HepG2 (cell line): Measurements from ENCODE around the gene ADGRD1.

Experiments
- ATF4 ChIP-seq, 2 experiments: fragments of 450-650 bp in 1 of 2; sonication (generic) in 1 of 2; formaldehyde crosslinking; IDR thresholded peaks; 2 replicates each; pipeline versions ENCODE4 v1.5.0 to v1.8.0; 2020 to 2022; ENCODE audit warnings: mild to moderate bottlenecking in 1 of 2, missing genetic modification reagents in 1 of 2
- CEBPB ChIP-seq: IDR thresholded peaks from 2 replicates; pipeline ENCODE4 v1.6.1; 2011; ENCODE audit warnings: low read depth, low read length, improper control_type of control experiment, borderline replicate concordance
- ESRRA ChIP-seq: sonication (generic); formaldehyde crosslinking; IDR thresholded peaks from 2 replicates; pipeline ENCODE4 v1.5.1; 2020; ENCODE audit warnings: mild to moderate bottlenecking, low read depth, missing genetic modification reagents
- FOXP4 ChIP-seq: sonication (generic); formaldehyde crosslinking; IDR thresholded peaks from 2 replicates; pipeline ENCODE4 v1.4.0; 2020; ENCODE audit warnings: missing genetic modification reagents
- GLI4 ChIP-seq: sonication (generic); formaldehyde crosslinking; IDR thresholded peaks from 2 replicates; pipeline ENCODE4 v1.5.1; 2020; ENCODE audit warnings: missing genetic modification reagents, mild to moderate bottlenecking, moderate library complexity, borderline replicate concordance
- NFYB ChIP-seq: sonication (generic); formaldehyde crosslinking; IDR thresholded peaks from 2 replicates; pipeline ENCODE4 v1.4.0; 2020; ENCODE audit warnings: missing genetic modification reagents
- PATZ1 ChIP-seq: sonication (generic); formaldehyde crosslinking; IDR thresholded peaks from 2 replicates; pipeline ENCODE4 v1.4.0; 2020; ENCODE audit warnings: missing genetic modification reagents
- PRPF4 ChIP-seq: fragments of 200-400 bp; formaldehyde crosslinking; IDR thresholded peaks from 2 replicates; pipeline ENCODE4 v1.6.1; 2016; ENCODE audit warnings: low read length, low read depth; ENCODE audit not compliant: poor library complexity, severe bottlenecking
- RXRB ChIP-seq: IDR thresholded peaks from 2 replicates; pipeline ENCODE4 v1.6.1; 2016; ENCODE audit warnings: borderline replicate concordance, missing genetic modification reagents, missing compliant biosample characterization
- SMARCC2 ChIP-seq: fragments of 450-650 bp; IDR thresholded peaks from 2 replicates; pipeline ENCODE4 v1.6.1; 2017; ENCODE audit warnings: antibody characterized with exemption, mild to moderate bottlenecking
- TFE3 ChIP-seq: IDR thresholded peaks from 2 replicates; pipeline ENCODE4 v1.6.1; 2016
- ZBTB8A ChIP-seq: sonication (generic); formaldehyde crosslinking; IDR thresholded peaks from 2 replicates; pipeline ENCODE4 v1.4.0; 2020; ENCODE audit warnings: mild to moderate bottlenecking, low read depth, missing genetic modification reagents, borderline replicate concordance
- ZNF251 ChIP-seq: sonication (generic); formaldehyde crosslinking; IDR thresholded peaks from 2 replicates; pipeline ENCODE4 v1.9.0; 2021; ENCODE audit warnings: mild to moderate bottlenecking, missing genetic modification reagents
- ZNF460 ChIP-seq: sonication (generic); formaldehyde crosslinking; IDR thresholded peaks from 2 replicates; pipeline ENCODE4 v1.5.1; 2020; ENCODE audit warnings: missing genetic modification reagents, mild to moderate bottlenecking, borderline replicate concordance

- no peak for TF ChIP-seq TFE3 (CRISPR knock-in tag)
- no peak for TF ChIP-seq ZNF251 (CRISPR knock-in tag)
- TF ChIP-seq ZNF460 (CRISPR knock-in tag), result no peak
- TF ChIP-seq CEBPB, result no peak
- TF ChIP-seq ESRRA (CRISPR knock-in tag), result no peak
- no peak for TF ChIP-seq GLI4
- TF ChIP-seq FOXP4 (CRISPR knock-in tag), result no peak
- TF ChIP-seq NFYB (CRISPR knock-in tag), result no peak
- no peak for TF ChIP-seq ATF4 (CRISPR knock-in tag; IDR thresholded peaks at IDR 0.05)
- TF ChIP-seq ZBTB8A (CRISPR knock-in tag), result no peak
- TF ChIP-seq SMARCC2, result no peak
- TF ChIP-seq RXRB (CRISPR knock-in tag), result no peak
- TF ChIP-seq PATZ1 (CRISPR knock-in tag), result no peak
- no peak for TF ChIP-seq PRPF4
Observed at GRCh38 chr12:130955238-130955816, 1.6 kb downstream of the ADGRD1 start.
